Left lobe of liver (tissue), 2 donors: ENCODE measurements around the gene TPD52L2. TPM values are rescaled to one million over a fixed set of nuclear protein-coding genes. Genes with fewer than 3 reads are reported as not detected.

Source experiments
- ATAC-seq: fragments of 200-7000 bp; cut with Tn5 transposase; one replicate; pipeline ENCODE4 v1.9.1; 2020; ENCODE audit warnings: mild to moderate bottlenecking, moderate library complexity
- DNase-seq: peaks from one replicate; pipeline ENCODE4 v3.0.0-alpha.2; 2020; ENCODE audit warnings: low spot score
- total RNA-seq: library from RNA; stranded (reverse); gene quantifications from one replicate; pipeline ENCODE4 v1.2.1, GENCODE V29; 2021
- donor health status: DM: no; HTN: no; CAD: no; lungs with moderate emphysema.
- donor health status: DM: no; HTN: yes; CAD: no.

Gene TPD52L2
- 17.3 TPM for total RNA-seq

GRCh38 chr20:63864978-63865640 lies at the start of gene TPD52L2:
TPD52L2 (plus strand) TSS chr20:63865270; CDS start chr20:63865366, 96 bp downstream.
- DNase-seq, result peak; percentile 100
- ATAC-seq, result peak; percentile 87

GRCh38 chr20:63815615-63816253 lies 49.3 kb upstream of the TPD52L2 start:
- DNase-seq (no peak), ATAC-seq (no peak)

- ATAC-seq (peak; percentile 61), DNase-seq (no peak)
Measured at GRCh38 chr20:63819224-63819921, 45.7 kb upstream of the TPD52L2 start.

- no peak for DNase-seq
Measured at GRCh38 chr20:63821811-63822210, 43.3 kb upstream of the TPD52L2 start.

GRCh38 chr20:63822276-63822696 lies 42.8 kb upstream of the TPD52L2 start:
- ATAC-seq, result peak; percentile 45
- DNase-seq, result no peak

More at GRCh38 chr20:63821811-63822210, 43.3 kb upstream of the TPD52L2 start:
- no peak for ATAC-seq

GRCh38 chr20:63823691-63824311 lies 41.3 kb upstream of the TPD52L2 start:
- peak; percentile 46 for ATAC-seq
- no peak for DNase-seq

- DNase-seq, result no peak
- no peak for ATAC-seq
Measured at GRCh38 chr20:63825331-63826118, 39.5 kb upstream of the TPD52L2 start.

GRCh38 chr20:63826753-63827152 lies 38.3 kb upstream of the TPD52L2 start:
- ATAC-seq (no peak), DNase-seq (no peak)

- DNase-seq (no peak), ATAC-seq (no peak)
Measured at GRCh38 chr20:63828124-63828523, 36.9 kb upstream of the TPD52L2 start.

GRCh38 chr20:63828545-63828944 lies 36.5 kb upstream of the TPD52L2 start:
- ATAC-seq (no peak), DNase-seq (no peak)

GRCh38 chr20:63828951-63829350 lies 36.1 kb upstream of the TPD52L2 start:
- peak; percentile 30 for ATAC-seq
- DNase-seq, result no peak

GRCh38 chr20:63829603-63829944 lies 35.5 kb upstream of the TPD52L2 start:
- no peak for ATAC-seq
- no peak for DNase-seq

GRCh38 chr20:63829945-63830835 lies 34.9 kb upstream of the TPD52L2 start:
- no peak for ATAC-seq
- no peak for DNase-seq

GRCh38 chr20:63830841-63831588 lies 34.1 kb upstream of the TPD52L2 start, which contains the start of gene ZBTB46:
ZBTB46 (minus strand) TSS chr20:63831264; CDS start chr20:63790757, 40,507 bp downstream.
- ATAC-seq, result peak; percentile 75
- DNase-seq, result peak; percentile 67

GRCh38 chr20:63831646-63831992 lies 33.5 kb upstream of the TPD52L2 start:
- DNase-seq, result no peak
- ATAC-seq, result peak; percentile 33

- ATAC-seq (peak; percentile 67), DNase-seq (peak; percentile 59)
Measured at GRCh38 chr20:63831993-63832686, 32.9 kb upstream of the TPD52L2 start.

GRCh38 chr20:63833776-63834490 lies 31.1 kb upstream of the TPD52L2 start:
- no peak for ATAC-seq
- no peak for DNase-seq

GRCh38 chr20:63834491-63834880 lies 30.6 kb upstream of the TPD52L2 start:
- ATAC-seq (no peak), DNase-seq (no peak)
